HG03139 (cell line): ENCODE measurements around the gene MFSD2B.
"Not testable (repeated sequence)": the region's sequence is repeated elsewhere in the genome, so short reads cannot be mapped to it uniquely, and the experiment has no call there.

Experiments used
- ATAC-seq: cut with Tn5 transposase; IDR thresholded peaks from one replicate; pipeline ENCODE4 v1.9.1; 2021; ENCODE audit not compliant: unreplicated experiment

MFSD2B gene

GRCh38 chr2:24018241-24018640 is 8.4 kb downstream of the MFSD2B start:
- no peak for ATAC-seq

- ATAC-seq, result no peak
Observed at GRCh38 chr2:24019729-24020128, 9.8 kb downstream of the MFSD2B start.

- ATAC-seq, result no peak
Observed at GRCh38 chr2:24020244-24020643, 10.4 kb downstream of the MFSD2B start.

DNA sequence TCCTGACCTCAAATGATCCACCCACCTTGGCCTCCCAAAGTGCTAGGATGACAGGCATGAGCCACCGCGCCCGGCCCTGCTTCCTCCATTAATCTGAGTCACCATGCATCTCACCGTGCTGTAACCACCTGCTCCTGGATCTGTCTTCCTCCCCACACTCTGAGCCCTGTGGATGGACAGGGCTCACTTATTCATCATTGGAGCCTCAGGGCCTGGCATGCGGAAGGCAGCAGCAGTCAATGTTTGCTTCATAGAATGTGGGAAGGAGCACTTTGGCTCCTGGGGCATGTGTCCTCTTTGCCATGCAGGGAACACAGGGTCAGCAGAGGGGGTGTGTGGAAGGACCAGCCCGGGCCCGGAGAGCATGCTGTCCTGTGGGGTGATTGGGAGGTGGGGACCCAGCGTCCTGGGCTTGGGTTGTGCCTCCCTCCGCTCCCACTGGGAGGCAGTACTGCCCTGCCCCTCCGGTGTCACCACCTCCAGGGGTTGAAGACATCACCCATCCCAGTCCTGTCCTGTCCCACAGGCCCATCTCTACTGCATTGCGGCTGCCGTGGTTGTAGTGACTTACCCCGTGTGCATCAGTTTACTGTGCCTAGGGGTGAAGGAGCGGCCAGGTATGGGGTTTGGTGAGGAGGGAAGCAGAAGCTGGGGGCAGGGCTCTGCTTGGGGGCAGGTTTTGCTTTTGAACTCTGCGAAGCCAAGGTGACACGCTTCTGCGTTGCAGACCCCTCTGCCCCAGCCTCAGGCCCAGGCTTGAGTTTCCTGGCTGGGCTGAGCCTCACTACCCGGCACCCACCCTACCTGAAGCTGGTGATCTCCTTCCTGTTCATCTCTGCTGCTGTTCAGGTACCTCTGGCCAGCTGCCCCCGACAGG is 11.5 kb downstream of the MFSD2B start:
- ATAC-seq, result no peak

DNA sequence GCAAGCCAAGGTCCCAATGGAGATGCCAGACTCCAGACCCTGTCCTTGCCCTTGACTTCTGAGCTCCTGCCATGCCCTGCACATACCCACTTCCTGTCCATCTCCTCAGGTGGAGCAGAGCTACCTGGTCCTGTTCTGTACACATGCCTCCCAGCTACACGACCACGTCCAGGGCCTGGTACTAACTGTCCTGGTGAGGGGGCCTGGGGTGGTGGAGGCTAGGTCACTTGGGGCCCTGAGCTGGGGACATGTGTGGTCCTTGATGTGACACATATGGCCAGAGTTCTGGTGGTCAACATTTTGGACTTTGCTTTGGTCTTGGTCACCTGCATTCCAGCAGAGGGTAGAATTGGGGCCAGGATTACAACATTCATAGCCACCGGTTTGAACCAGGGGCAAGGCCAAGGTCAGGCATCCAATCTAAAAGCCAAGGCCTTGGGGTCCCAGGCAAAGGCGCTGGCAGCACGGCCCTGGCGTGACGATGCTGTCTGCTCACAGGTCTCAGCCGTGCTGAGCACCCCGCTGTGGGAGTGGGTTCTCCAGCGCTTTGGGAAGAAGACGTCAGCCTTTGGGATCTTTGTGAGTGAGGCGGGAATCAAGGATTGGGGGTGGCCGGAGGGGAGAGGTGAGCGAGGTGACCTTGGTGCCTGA is 12.6 kb downstream of the MFSD2B start:
- ATAC-seq, result no peak

DNA sequence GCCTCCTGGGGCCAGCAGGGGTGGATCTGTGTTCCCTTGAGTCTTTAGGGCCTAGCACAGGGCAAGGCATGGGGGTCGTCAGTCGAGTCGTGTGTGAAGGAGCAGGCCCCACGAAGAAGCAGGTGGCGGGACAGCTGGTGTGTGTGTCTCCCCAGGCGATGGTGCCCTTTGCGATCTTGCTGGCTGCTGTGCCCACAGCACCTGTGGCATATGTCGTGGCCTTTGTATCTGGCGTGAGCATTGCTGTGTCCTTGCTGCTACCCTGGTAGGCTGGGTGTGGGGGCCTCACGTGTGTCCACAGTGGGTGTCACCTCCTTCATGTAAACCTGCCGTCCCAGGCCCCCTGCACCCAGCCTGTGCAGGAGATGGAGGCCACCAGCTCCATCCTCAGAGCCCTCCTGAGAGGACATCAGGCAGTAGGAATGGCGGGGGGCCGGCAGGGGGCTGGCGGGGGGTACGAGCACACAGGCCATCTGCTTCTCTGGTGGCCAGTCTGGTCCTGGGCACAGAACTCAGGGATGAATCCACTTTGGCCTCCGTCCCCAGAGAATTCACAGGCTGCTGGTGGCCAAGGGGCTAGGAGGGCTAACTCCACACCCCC is 13.2 kb downstream of the MFSD2B start:
- no peak for ATAC-seq

GRCh38 chr2:24024018-24024417 is 14.1 kb downstream of the MFSD2B start:
- ATAC-seq, result no peak

GRCh38 chr2:24024996-24025663 is 15.2 kb downstream of the MFSD2B start:
- no peak for ATAC-seq

DNA sequence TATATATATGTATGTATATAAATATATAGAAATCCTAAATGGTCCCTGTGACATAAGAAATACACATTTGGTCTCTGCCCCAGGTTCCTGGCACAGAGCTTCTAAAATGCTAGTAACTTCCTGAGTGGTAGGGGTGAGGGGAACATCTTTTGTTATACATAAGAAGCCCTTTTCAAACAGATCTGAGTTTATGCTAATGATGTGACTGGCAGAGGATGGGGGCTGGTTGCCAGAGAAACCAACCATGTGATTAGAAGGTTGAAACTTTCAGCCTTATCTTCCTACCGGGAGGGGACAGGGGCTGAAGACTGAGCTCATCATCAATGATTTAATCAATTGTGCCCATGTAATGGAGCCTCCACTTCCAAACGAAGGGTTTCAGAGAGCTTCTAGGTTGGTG is 16.3 kb downstream of the MFSD2B start:
- no peak for ATAC-seq

GRCh38 chr2:24038786-24039499 is 29.1 kb downstream of the MFSD2B start:
- ATAC-seq, result no peak

- ATAC-seq, result no peak
Observed at GRCh38 chr2:24040511-24040910, 30.6 kb downstream of the MFSD2B start.

- ATAC-seq, result not testable (repeated sequence)
Observed at GRCh38 chr2:24043133-24043532, 33.2 kb downstream of the MFSD2B start.

DNA sequence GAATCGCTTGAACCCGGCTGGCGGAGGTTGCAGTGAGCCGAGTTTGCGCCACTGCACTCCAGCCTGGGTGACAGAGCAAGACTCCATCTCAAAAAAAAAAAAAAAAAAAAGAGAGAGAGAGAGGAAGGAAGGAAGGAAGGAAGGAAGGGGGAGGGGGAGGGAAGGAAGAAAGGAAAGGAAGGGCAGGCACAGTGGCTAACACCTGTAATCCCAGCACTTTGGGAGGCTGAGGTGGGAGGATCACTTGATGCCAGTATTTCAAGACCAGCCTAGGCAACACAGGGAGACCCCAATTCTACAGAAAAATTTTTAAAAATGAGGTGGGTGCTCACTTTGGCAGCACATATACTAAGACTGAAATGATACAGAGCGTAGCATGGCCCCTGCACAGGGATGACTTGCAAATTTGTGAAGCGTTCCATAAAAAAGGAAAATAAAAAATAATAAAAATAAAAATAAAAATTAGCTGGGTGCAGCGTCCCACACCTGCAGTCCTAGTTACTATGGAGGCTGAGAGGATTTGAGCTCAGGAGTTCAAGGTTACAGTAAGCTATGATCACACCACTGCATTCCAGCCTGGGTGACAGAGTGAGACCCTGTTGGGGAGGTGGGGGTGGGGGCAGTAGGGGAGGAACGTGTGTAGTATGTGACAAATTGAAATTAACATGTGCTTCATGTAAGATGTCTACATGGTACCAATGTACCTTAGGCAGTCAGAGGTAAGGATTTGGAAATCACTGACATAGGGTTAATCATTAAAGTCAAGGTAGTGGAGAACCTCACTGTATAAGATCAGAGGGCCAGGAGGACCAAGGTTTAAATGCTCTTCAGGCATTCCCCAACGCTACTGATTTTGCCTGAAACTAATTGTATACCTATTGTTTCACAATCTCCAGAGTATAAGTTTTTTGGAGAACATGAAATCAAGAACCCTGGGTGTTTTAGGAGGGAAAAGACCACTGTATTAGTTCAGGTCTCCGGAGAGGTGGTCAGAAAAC is 35.9 kb downstream of the MFSD2B start:
- no peak for ATAC-seq

DNA sequence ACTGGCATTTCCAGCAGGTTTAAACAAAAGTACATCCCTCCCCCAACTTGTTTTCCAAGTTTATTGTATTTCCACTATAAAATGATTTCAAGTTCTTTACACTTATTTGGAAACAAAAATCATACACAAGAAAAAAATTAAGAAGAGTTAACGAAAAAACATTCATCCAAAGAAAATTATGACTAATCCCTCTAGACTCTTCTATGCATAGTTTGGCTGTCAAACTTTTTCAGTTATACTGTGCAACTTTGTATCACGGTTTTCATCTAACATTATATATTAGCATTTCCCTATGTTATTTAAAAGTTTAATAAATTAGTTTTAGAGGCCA is 36.7 kb downstream of the MFSD2B start:
- ATAC-seq, result no peak

- peak; percentile 99 for ATAC-seq
Observed at GRCh38 chr2:24046930-24047702, 37.2 kb downstream of the MFSD2B start, which contains the start of gene WDCP. TSS of gene WDCP (minus strand) at chr2:24047391. CDS start at chr2:24039494, 7,897 bp downstream.

- peak; percentile 1 for ATAC-seq
Observed at GRCh38 chr2:24047703-24048033, 37.8 kb downstream of the MFSD2B start.

DNA sequence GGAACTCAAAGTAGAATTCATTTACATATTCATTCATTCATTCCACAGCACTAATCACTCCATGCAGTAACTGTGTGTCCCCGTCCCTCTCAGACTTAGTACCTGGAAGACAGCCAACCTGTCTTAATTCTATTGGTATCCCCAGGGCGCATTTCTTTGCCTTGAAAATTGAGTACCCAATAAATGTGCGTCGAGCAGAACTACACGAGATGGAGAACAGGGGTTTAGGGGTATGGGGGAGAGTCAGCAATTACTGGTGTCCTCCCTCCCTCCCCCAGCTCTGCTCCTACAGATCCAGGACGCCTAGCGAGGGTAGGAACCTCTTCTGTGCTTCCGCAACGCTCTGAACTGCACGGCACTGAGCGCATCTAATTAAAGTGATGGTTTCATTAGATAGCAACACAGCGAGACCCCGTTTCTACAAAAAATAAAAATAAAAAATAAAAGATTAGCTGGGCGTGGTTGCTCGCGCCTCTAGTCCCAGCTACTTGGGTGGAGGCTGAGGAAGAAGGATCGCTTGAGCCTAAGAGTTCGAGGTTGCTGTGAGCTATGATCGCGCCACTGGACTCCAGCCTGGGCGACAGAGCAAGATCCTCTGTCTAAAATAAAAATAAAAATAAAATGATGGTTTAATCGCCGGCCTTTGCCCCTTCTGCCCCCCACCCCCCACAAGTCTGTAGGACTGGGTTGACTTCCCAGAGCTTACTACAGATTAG is 39.0 kb downstream of the MFSD2B start:
- ATAC-seq, result no peak

DNA sequence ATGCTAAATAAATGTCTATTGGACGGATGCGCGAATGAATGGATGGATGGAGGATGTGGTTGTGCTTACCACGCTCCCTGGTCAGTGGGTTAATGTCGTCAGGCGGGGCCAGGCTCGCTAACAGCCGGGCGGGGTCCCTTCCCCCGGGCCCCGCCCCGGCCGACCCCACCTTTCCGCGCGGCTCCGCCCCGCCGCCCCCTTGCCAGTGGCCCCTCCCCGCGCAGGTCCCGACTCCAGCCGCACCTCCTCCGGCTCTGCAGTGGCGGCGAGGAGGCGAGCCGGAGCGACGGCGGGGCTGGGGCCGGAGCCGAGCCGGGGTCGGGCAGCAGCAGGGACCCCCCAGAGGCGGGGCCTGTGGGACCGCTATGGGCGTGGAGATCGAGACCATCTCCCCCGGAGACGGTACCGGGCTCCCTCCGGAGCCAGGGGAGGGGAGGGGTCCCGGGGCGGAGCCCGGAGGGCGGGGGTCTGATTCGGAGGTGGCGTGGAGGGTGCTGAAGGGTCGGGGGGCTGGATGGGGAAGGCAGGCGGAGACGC is 39.7 kb downstream of the MFSD2B start, which contains the start of gene FKBP1B:
TSS of gene FKBP1B (plus strand) at position 257 of the 537 bp plus-strand sequence. CDS start at position 366, 109 bp downstream.
- no peak for ATAC-seq
